Nephron progenitor cell (in vitro differentiated cells): Measurements from ENCODE around the gene HEPACAM.
"Not testable (repeated sequence)": the region's sequence is repeated elsewhere in the genome, so short reads cannot be mapped to it uniquely, and the experiment has no call there.

ENCODE experiments used
- DNase-seq: peaks from one replicate; pipeline ENCODE4 v3.0.0; 2021
- H3K27ac Mint-ChIP-seq: 2 replicates; pipeline ENCODE4 v1.8.0; 2021; ENCODE audit warnings: mild to moderate bottlenecking, moderate library complexity, mixed read lengths
- H3K27me3 Mint-ChIP-seq: 2 replicates; pipeline ENCODE4 v1.8.0; 2021; ENCODE audit warnings: mild to moderate bottlenecking, low read depth, mixed read lengths; ENCODE audit not compliant: poor library complexity
- H3K36me3 Mint-ChIP-seq: 2 replicates; pipeline ENCODE4 v1.8.0; 2021; ENCODE audit warnings: low read depth, mixed read lengths
- H3K4me1 Mint-ChIP-seq: 2 replicates; pipeline ENCODE4 v1.8.0; 2021; ENCODE audit warnings: mixed read lengths
- H3K4me3 Mint-ChIP-seq: 2 replicates; pipeline ENCODE4 v1.8.0; 2021; ENCODE audit warnings: mild to moderate bottlenecking, moderate library complexity, mixed read lengths
- H3K9me3 Mint-ChIP-seq: 2 replicates; pipeline ENCODE4 v1.8.0; 2021; ENCODE audit warnings: mild to moderate bottlenecking, moderate library complexity, mixed read lengths
- CTCF ChIP-seq: fragments of 200-600 bp; sonication (generic); IDR thresholded peaks from 2 replicates; pipeline ENCODE4 v1.5.0; 2021; ENCODE audit warnings: antibody characterized with exemption

HEPACAM gene

GRCh38 chr11:124977006-124977405 lies 41.2 kb upstream of the HEPACAM start:
- Mint-ChIP-seq H3K27me3 (no peaks in the 10 kb centered on the region), H3K9me3 (peaks cover 31% of the 10 kb centered on the region), H3K36me3 (peaks cover 42% of the 10 kb centered on the region), H3K4me3 (no peak overlapping the region), H3K4me1 (no peaks in the 10 kb centered on the region), H3K27ac (no peak overlapping the region)
- DNase-seq, result no peak
- no peak for TF ChIP-seq CTCF

GRCh38 chr11:124976531-124976930 lies 40.7 kb upstream of the HEPACAM start:
- Mint-ChIP-seq H3K27me3 (no peaks in the 10 kb centered on the region), H3K36me3 (peaks cover 37% of the 10 kb centered on the region), H3K4me3 (no peak overlapping the region), H3K4me1 (no peaks in the 10 kb centered on the region), H3K27ac (no peak overlapping the region), H3K9me3 (peaks cover 27% of the 10 kb centered on the region)
- DNase-seq, result no peak
- TF ChIP-seq CTCF, result no peak

GRCh38 chr11:124971810-124972209 lies 36.0 kb upstream of the HEPACAM start:
- Mint-ChIP-seq H3K27ac (no peak overlapping the region), H3K36me3 (peaks cover 18% of the 10 kb centered on the region), H3K4me3 (no peak overlapping the region), H3K27me3 (peaks cover 2% of the 10 kb centered on the region), H3K9me3 (peaks cover 9% of the 10 kb centered on the region), H3K4me1 (no peaks in the 10 kb centered on the region)
- no peak for TF ChIP-seq CTCF
- DNase-seq, result no peak

- Mint-ChIP-seq H3K27me3 (peaks cover 3% of the 10 kb centered on the region), H3K27ac (no peak overlapping the region), H3K4me1 (no peaks in the 10 kb centered on the region), H3K4me3 (no peak overlapping the region), H3K36me3 (peaks cover 18% of the 10 kb centered on the region), H3K9me3 (peaks cover 9% of the 10 kb centered on the region)
- DNase-seq, result no peak
- TF ChIP-seq CTCF, result no peak
Measured at GRCh38 chr11:124970925-124971324, 35.1 kb upstream of the HEPACAM start.

GRCh38 chr11:124968197-124968596 lies 32.4 kb upstream of the HEPACAM start:
- H3K36me3 Mint-ChIP-seq, result peaks cover 27% of the 10 kb centered on the region
- H3K4me1 Mint-ChIP-seq, DNase-seq, H3K27me3 Mint-ChIP-seq, H3K4me3 Mint-ChIP-seq, H3K27ac Mint-ChIP-seq: not testable (repeated sequence)
- peaks cover 29% of the 10 kb centered on the region for H3K9me3 Mint-ChIP-seq

- no peak for DNase-seq
- peak; percentile 73 for TF ChIP-seq CTCF
- Mint-ChIP-seq H3K36me3 (peaks cover 11% of the 10 kb centered on the region), H3K4me3 (no peak overlapping the region), H3K27ac (no peak overlapping the region), H3K27me3 (peaks cover 9% of the 10 kb centered on the region), H3K9me3 (peaks cover 22% of the 10 kb centered on the region), H3K4me1 (no peaks in the 10 kb centered on the region)
Measured at GRCh38 chr11:124961972-124962609, 26.2 kb upstream of the HEPACAM start.
